GM04504 (cell line): ENCODE results near the gene TAS1R1.
"Not testable (repeated sequence)": the region's sequence is repeated elsewhere in the genome, so short reads cannot be mapped to it uniquely, and the experiment has no call there.

Experiments used
- DNase-seq: peaks from one replicate; pipeline ENCODE4 v3.0.0-alpha.2; 2012; ENCODE audit warnings: low read depth

Gene TAS1R1

DNA sequence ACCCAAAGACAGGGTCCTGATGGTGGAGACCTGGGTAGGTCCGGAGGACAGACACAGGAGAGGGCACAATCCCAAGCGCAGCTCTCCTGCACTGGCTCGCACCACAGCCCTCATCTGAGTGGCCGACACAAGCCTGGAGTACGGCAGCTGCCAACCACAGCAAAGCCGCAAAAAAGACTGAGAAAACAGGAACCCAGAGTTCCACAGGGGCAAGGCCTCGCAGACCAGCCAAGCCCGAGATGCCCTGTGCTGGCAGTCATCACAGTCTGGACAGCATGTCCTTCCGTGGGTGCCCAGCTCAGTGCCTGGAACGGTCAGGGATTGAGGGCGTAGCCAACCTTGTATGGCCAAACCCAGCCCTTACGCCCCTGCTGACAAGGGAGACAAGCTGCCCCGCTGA is 36.1 kb downstream of the TAS1R1 start:
- DNase-seq: no peak

DNA sequence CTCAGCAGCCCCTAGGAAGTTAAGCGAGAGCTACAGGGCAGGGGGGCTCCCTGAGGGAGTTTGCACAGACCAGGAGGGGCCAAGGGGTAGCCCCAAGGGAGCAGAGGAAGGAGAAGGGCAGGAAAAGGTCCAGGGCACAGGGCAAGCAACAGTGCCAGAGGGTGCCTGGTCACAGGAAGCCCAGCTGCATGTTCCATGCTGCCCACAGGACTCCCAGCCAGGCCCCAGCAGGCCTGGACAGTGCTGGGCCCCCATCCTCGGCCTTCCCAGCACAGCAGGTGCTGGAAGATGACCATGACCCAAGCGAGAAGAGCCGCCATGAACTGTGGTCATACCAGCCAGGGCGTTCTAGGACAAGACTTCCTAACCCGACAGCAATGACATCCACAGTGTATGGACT is 36.5 kb downstream of the TAS1R1 start:
- no peak for DNase-seq

DNA sequence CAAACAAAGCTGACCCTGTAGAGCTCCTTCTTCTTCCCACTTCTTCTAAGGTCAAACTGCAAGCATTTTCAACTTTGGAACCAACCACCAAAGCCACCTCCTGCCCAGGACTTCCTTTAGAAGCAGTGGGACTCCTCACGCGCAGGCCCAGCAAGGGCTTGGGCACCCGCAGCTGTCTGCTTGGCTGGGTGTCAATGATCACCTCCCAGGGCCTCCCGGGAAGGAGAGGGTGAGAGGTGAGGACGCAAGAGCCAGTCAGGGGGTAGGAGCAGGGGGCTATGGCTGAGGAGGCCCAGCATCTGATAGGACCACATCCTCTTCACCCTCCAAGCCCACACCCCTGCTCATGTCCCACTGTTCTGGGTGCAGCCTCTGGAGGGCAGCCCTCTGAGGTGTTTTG is 37.3 kb downstream of the TAS1R1 start:
- DNase-seq: no peak

DNA sequence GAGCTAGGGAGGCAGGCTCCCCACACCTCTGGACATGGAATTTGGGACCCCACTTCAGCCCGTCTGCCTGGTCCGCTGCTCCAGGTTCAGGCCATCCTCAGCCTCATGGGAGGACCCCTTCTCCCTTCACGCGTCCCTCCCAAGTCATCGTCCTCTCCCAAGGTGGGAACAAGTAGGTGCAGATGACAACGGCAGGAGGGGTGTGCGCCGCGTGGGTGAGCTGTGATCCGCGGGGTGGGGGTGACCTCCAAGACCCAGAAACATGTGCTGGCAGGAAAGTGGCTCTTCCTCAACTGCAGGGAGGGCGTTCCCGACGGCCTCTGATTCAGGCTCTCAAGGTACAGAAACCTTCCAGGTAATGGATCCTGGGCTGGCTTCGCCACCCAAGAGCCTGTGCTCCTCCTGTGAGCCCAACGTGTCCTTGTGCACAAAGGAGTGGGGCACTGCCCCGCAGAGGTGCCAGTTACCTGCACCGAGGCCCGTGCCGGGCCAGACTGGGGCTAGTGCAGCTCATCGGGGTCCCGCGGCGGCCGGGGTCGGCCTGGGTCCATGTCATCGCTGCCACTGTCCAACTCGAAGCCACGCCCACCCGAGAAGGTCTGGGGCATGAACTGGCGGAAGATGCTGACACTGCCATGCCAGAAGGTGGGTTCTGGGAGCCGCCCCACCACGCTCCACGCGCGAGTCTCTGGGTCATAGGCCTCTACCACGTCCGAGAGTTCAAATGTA is 37.9 kb downstream of the TAS1R1 start:
- DNase-seq: no peak

DNA sequence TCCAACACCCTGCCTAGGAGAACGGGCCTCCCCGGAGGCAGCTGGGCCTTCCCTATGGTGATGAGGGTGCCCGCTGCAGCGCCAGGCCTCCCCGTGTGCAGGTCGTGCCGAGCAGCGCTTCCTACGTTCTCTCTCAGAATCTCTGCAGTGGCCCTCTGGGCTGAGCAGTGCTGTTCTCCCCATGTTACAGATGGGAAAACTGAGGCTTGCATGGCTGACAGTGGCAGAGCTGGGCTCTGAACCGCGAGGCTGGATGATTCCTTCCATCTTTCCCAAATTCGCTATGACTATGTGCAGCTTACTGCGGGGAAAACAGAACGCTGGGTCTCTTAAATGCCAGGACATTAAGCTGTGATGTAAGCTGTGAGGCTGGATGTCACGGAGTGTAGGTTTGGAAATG is 38.7 kb downstream of the TAS1R1 start:
- DNase-seq: no peak

DNA sequence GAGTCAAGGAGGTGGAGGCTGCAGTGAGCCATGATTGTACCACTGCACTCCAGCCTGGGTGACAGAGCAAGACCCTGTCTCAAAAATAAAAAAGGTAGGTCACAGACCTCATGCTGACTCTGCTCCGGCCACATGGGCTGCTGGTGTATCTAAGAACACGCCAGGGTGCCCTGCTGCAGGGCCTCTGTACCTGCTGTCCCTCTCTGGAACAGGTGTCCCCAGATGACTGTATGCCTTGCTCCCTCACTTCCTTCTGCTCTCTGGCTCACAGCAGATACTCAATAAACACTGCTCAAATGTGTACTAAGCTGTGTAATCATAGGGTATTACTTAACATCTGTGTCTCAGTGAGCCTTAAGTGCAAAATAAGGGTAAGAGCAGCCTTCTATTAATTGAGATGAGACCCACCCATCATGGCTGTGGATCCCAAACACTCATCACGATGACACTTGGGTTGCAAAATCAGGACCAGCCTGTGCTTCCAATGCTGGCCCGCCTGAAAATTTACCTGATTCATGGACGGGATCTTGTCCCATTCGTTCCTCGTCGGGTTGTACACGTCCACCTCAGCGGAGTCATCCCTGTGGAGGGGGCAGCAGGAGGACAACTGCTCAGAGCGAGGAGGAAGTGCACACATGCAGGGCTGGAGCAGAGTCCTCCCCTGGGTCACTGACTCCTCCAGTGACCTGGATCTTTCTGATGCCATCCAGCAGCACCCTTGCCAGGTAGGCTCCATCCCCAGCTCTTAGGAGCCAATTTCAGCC is 40.1 kb downstream of the TAS1R1 start:
- no peak for DNase-seq

DNA sequence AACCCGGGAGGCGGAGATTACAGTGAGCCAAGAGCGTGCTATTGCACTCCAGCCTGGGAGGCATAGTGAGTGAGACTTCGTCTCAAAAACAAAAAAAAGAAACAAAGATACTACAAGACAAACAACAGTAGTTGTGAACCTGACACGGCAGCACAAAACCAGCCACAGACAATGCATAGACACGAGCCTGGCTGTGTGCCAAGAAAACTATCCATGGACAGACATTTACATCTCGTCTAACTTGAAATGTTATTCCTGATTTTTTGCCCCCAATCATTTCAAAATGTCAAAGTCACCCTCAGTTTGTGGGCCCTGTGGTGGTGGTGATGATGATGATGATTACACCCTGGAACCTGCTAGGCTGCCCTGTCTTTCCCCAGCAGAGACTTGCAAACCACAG is 41.2 kb downstream of the TAS1R1 start:
- DNase-seq: no peak

DNA sequence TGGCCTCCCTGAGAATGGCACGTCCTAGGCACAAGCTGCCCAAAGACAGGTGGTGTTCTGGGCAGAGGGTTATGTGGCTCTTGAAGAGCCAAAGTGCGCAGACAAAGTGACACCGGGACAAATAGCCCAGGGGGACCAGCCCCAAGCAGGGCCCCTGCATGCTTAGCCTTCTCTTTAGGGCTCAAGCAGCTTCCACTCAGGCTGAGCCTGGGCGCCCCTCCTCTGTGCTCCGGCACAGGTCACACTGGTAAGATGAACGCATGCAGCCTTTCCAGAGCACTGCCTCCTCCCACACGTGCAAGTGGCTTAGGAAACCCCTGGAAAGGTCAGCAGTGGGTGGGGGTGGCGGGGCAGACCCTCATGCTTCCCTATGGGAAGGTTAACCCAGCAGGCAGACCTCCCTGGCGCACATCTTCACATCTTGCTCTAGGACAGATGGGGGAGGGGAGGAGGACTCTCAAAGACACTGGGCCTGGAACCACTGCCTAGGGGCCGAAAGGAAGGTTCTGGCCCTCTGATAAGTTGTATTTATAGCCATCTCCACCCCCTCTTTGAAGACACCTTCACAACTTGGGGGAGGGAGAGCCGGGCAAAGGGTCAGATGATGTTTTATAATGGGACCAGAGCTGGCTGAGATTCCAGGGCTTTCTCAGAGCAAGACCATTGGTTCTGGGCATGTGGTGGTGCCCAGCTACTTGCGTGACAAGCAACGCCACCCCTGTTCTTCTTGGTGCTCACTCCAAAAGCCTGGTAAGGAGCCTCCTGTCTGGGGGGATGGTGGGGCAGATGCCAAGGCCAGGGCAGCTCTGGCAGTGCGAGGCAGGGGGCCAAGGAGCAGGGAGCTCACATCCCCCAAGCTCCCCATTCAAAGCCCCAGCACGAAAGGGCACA is 42.0 kb downstream of the TAS1R1 start:
- DNase-seq: no peak

DNA sequence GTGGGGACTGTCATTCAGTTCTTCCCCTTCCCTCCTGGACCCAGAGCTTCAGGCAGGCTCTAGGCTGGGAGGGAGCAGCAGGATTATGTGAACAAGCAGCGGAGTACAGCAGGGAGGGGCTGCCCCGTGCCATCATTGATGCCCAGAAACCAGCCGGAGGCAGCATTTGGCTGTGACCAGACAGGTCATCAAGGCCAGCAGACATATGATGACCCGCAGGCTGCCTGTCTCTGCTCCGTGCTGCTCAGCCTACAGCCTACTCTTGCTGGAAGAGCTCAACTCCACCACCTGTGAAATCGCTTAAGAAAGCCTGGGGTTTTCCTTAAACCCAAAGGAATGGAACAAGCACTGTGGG is 42.6 kb downstream of the TAS1R1 start:
- DNase-seq: no peak

DNA sequence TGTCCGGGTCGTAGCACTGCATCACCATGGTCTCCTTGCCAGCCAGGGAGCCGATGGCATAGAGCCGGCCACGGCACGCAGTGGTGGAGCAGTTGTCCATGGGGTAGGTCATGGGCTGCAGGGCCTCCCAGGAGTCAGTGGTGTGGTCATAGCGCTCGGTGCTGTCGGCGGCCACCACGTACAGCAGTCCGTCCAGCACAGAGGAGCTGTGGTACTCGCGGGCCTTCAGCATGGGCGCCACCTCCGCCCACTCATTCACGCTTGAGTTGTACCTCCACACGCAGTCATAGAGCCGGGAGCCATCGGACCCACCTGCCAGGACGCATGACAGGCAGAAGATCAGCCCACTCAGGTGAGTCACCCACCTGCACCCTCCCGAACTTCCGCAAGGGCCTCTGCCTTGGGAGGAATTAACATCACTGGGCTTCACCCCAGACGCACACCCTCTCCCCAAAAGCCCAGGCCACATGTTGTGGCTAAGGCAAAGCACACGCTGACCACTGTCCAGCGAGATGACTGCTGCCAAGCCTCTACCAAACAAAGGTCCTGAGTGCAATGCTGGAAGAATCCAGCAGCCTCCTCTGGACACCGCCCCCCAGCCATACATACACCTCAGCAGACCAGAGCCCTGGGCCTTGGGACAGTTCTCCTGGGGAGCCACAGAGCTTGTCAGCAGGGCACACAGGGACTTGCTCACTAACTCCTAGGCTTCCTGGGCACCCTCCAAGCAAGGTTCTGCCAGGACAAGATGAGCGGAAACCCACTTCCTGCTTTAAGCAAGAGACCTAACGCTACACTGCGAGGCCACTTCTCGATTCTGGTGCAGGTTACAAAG is 44.3 kb downstream of the TAS1R1 start:
- DNase-seq: no peak

DNA sequence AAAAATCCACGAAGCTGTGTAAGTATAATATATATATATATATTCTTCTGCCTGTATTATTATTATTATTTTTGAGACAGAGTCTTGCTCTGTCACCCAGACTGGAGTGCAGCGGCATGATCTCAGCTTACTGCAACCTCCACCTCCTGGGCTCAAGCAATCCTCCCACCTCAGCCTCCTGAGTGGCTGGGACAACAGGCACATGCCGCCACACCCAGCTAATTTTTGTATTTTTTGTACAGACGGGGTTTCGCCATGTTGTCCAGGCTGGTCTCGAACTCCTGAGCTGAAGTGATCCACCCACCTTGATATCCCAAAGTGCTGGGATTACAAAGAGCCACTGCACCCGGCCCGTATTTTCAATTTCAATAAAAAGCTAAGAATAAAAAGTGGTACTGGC is 44.9 kb downstream of the TAS1R1 start:
- not testable (repeated sequence) for DNase-seq

DNA sequence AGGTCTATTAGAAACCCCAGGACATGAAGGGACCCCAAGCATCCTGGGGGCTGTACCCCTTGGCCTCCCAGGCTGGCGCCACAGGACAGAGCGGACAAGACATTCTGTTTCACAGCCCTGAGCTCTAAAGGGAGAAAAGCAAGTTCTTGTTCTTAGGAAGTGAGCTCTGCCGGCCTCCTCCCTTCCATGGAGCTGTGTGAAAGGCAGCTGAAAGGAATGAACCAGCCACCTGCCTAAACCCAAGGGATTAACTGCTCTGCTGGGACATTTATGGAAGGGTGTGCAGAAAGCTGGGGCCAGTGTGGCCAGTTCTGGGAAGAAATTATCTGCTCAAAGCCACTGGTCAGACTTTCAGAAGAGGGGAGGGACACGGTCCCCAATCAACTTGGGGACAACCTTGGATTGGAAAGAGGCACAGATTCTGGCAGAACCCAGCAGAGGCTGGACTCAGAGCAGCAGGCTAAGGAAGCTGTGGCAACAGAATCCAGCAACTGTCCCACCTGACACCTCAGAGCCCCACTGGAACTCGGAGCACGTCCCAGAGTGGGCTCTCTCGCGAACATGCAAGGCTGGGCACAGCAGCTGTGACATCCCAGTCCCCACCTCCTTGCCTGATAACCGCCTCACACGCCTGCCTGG is 45.4 kb downstream of the TAS1R1 start:
- DNase-seq: no peak

DNA sequence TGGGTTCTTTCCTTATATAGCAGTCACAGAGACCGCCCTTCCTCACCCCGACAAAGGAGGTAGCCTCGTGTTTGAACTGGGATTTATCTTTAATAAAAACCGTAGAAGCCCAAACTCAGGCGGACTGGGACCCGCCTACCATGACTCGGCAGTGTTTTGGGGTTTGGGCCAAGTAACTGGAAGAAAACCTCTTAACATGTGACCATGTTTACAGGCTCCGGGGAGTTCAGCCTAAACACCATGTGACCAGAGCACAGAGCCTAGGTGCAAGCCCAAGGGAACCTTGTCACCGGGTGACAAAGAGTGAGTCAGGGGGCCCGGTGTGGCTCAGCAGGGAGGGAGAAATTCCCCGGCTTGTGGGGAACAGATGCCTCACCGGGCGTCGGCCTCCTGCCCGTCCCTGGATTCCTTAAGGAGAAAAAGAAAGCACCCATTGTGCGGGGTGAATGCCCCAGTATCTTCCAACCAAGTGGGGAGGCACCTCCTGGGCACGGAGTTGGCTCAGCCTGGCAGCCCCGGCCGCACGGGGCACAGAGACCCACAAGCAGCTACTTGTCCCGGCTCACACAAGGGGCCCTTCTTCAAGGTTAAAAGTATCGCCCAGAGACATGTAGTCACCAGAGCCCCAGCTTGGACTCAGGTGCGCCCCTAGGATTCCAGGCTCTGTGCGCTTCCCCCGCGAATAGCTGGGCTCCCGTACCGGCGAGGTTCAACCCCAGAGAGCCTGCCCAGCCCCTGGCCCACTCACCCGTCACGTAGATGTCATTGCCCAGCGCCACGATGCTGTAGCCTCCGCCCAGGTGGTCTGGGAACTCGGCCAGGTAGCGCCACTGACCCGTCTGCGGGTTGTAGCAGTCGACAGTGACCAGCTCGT is 46.2 kb downstream of the TAS1R1 start:
- peak; percentile 90 for DNase-seq

DNA sequence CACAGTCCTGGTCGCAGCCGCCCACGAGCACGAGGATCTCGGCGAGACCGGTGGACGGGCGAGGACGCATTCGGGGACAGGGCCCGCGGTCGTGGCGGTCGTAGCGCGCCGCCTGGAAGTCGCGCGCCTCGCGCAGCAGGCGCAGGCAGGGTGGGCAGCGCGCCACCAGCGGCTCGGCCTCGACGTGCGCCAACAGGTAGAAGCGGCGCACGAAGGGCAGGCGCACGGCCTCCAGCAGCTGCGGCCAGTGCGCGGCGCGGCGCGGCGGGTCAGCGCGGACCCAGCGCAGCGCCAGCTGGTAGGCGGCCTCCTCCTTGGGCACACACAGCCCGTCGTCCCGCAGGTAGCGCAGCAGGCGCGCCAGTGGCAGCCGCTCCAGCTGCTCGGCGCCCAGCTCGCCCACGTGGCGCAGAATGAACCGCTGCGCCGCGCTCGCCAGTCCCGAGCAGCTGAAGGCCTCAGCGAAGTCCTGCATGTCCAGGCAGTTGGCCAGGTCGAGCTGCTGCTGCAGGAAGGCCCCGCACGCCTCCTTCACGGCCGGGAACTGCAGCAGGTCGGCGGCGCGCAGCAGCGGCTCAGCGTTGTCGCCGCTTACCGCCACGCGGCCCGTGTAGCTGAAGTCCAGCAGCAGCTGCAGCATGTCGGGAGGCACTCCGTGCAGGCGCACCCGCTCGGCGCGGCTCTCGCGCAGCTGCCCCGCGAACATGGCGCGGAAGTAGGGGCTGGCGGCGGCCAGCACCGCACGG is 47.0 kb downstream of the TAS1R1 start:
- DNase-seq: peak; percentile 24

DNA sequence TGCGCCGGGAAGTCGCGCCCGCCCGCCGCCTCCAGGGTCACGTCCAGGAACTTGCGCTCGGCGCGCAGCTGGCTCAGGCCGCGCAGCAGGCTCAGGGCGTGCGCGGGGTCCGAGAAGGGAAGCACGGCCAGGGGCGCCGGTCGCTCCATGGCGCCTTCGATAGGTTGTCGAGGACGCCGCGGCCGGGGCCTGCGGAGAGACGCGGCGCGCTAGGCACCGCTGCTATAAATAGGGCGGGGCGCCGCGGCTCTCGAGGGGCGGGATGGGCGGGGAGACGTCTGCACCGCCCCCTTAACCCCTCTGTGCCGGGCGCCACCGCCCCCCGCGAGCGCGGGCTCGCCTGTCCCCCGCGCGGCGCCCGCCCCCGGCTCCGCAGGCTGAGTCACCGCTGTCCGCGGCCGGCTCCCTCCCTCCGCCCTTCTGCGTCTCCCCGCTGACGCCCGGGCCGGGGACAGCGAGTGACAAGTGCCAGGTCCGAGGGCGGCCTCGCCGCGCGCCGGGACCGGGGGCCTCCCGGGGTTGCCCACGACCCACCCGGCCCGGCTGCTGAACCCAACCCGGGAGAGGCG is 47.6 kb downstream of the TAS1R1 start, which contains the start of gene KLHL21:
TSS of gene KLHL21 (minus strand) at position 201 of the 569 bp plus-strand sequence. CDS start at position 149, 52 bp downstream.
- peak; percentile 78 for DNase-seq

DNA sequence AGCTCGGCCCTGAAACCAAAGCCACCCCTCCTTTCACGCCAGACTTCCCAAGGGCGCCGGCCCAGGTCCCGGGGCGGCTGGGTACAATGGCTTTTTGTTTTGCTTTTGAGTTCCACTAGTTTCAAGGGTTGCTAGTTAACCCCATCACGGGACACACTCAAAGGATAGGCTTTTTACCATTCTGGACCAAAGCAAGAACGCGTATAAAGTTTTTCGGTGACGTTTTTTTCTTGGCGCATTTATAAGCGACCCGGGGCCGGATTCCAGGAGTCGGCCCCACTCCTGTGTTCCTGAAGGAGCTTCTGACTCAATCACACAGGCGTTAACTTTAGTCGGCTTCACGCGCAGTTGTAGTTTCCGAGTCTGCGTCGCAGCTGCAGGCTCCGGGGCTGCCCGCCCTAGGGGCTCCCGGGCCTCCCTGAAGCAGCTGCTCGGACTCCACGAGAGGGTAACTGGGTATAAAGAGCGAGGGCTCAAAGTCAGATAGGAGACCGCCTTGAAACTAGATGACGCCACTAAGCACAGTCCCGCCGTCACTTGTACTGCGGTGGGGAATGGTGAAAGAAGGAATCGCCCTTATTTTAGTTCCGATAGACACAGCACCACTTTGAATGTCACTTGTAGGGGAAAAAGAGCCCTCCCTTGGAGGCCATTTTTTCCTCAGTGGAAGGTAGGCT is 48.3 kb downstream of the TAS1R1 start:
- peak; percentile 53 for DNase-seq

DNA sequence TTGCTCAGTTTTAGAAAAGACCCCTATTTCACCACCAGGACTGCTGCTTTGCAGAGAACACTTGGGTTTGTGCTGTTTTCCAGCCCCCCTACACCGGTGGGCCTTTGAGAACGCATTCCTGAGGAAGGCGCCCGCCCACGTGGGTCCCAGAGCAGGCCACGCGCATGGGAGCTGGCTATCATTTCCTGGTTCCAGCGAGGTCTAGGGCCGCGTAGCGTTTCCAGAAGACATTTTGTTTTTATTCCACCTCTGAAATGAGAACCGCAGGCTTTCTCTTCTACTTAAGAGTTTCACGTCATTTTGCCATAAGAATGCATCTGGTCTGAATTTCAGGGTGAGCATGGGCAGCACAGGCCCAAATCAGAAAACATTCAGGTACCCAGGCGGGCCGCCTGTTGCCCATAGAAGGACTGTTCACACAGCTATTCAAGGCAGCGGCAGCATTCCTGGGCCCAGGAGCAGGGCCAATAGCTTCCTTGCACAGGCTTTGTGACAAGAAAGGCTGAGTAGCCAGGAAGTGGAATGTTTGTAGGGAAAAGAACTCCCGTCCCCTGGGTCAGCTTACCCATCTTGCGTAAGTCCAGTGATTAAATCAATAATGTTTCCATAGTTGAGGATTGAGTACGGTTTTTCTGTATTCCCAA is 48.9 kb downstream of the TAS1R1 start:
- DNase-seq: peak; percentile 56
